ENCODE data around the gene CD8B.

GRCh38 chr2:86778957-86779356 lies 82.7 kb downstream of the CD8B start:
- TF ChIP-seq POLR2AphosphoS5 (IDR thresholded peaks at IDR 0.05; ENCODE audit: low read depth) (no peak), CTCF (conservative IDR thresholded peaks at IDR 0.05; ENCODE audit: low read depth in 2 of 2) (no peak), EZH2 (IDR thresholded peaks at IDR 0.05; ENCODE audit: low read depth, unreplicated experiment) (no peak), REST (IDR thresholded peaks at IDR 0.05; ENCODE audit: unreplicated experiment) (no peak), NANOG (IDR thresholded peaks at IDR 0.05; ENCODE audit: borderline replicate concordance) (no peak), CREB1 (CRISPR knock-in tag; IDR thresholded peaks at IDR 0.05; ENCODE audit: low read depth) (no peak), EZH2phosphoT487 (IDR thresholded peaks at IDR 0.05; ENCODE audit: unreplicated experiment) (no peak)

Data from GM23338 (cell line).